Spleen (tissue), 7 donors: ENCODE data around the gene SDC3.

Experiments used
- POLR2A ChIP-seq, 3 donors: fragments of 450-650 bp; IDR thresholded peaks; one replicate each; pipeline ENCODE4 v1.5.1; 2017; ENCODE audit warnings: antibody characterized with exemption in 3 of 3, mild to moderate bottlenecking in 1 of 3
- TF ChIP-seq, protein P1 (sequence below), 11 experiments: fragments of 200-600 bp in 7 of 11; fragments of 450-650 bp in 4 of 11; sonication (generic) in 4 of 11; IDR thresholded peaks in 8 of 11; conservative IDR thresholded peaks in 3 of 11; 1 replicate in 7 of 11; 2 replicates in 4 of 11; pipeline versions ENCODE4 v1.4.0 to v1.8.0; 2016 to 2021; ENCODE audit warnings: antibody characterized with exemption in 11 of 11, inconsistent platforms in 4 of 11, mild to moderate bottlenecking in 1 of 11
- donor health status: DM: no; HTN: no; CAD: no; lungs with moderate emphysema.
- donor health status: DM: no; HTN: no; CAD: no.
- donor health status: DM: no; HTN: no; CAD: no.

DNA sequence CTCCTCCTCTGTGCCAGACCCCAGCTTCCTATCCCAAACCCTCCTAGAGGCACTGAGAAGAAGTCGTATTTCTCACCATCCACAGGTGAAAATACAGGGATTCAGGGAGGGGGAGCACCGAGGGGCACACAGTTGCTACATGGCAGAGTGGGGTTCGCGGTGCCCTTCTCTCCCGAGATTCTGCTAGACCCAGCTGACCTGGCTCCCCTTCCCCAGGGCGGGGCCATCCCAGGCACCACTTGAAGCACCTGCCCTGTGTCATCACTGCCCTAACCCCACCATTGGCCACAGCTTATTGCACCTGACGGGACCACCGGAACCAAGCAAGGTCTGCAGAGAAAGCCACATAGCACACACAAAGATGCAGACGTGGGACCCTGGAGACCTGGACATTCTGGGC is 30.5 kb downstream of the SDC3 start:
- TF ChIP-seq, protein P1, sequence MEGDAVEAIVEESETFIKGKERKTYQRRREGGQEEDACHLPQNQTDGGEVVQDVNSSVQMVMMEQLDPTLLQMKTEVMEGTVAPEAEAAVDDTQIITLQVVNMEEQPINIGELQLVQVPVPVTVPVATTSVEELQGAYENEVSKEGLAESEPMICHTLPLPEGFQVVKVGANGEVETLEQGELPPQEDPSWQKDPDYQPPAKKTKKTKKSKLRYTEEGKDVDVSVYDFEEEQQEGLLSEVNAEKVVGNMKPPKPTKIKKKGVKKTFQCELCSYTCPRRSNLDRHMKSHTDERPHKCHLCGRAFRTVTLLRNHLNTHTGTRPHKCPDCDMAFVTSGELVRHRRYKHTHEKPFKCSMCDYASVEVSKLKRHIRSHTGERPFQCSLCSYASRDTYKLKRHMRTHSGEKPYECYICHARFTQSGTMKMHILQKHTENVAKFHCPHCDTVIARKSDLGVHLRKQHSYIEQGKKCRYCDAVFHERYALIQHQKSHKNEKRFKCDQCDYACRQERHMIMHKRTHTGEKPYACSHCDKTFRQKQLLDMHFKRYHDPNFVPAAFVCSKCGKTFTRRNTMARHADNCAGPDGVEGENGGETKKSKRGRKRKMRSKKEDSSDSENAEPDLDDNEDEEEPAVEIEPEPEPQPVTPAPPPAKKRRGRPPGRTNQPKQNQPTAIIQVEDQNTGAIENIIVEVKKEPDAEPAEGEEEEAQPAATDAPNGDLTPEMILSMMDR (IDR thresholded peaks at IDR 0.05 in 8 of 11, conservative IDR thresholded peaks at IDR 0.05 in 3 of 11) = no peak
- no peak for TF ChIP-seq POLR2A (IDR thresholded peaks at IDR 0.05)
